ENCODE measurements around the gene ACSF2.

ACSF2 gene

DNA sequence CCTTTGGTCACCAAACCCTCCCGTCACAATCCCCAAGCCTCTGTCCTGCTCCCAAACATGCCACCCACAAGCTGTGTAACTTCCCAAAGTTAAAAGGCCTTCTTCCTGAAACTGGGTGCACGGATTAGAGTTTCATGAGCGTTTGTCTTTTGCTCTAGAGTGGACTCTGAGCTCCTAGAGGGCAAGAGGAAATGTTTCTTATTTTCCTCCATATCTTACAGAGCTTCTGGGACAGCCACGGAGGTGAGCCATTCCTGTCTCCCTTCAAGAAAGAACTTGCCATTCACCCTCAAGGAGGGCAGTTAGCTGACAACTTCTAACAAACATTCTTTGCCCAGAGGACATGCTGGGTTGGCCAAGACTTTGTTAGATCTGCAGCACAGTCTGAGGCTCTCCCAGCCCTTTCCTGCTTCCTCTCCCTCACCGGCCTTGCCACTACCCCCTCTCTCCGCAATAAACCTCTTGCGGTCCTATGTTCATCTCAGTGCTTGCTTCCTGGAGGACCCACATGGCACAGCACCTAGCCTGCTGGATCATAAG lies 79.6 kb downstream of the ACSF2 start:
- peak; percentile 12 to 49 for DNase-seq

DNA sequence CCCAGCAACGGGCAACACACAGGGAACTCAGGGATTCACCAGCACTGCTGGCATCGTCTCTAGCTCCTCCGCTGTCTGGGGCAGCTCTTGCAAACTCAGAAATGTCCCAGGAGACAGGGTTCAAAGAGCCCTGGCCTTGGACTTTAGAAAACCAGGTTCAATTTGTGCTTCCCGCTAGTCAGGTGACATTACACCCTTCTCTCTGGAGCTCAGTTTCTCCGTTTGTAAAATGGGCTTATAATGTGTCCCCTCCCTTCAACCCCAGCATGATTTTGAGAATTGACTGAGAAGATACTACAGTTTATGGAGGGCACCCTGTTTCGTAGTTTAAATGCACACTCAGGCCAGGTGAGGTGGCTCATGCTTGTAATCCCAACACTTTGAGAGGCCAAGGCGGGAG lies 80.3 kb downstream of the ACSF2 start:
- DNase-seq = no peak

DNA sequence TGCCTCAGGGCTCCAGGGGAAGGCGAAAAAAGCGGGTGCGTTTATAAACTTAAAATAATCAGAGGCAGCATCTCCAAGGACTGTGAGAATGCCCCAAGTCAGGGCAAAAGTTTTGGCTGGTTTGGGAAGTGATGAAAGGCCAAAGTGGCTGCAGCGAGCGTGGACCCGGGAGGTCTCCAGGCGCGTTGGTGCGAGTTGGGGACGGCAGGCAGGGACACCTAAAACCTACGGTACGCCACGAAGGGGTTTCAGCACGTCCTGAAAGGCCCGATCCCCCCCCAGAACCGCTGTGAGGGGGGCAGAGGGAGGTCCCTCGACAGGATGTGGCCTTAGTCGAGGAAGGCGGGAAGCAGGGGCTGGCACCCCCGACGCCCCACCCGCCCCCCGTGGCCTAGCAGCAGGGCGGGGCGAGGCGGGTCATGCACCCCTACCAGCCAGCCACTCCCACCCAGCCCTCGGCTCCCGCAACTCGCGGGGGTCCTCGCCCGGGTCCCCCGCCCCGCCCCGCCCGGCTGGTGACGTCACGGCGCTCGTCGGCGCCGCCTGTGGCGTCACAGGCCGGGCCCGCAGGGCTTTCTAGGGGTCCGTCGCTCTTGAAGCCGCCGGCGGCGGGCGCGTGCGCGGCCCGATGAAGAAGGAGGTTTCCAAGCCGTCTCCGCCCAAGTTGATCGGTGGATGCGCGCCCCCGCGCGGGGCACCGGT lies 82.0 kb downstream of the ACSF2 start, which contains the start of gene MYCBPAP:
MYCBPAP (plus strand) TSS at position 569 of the 702 bp plus-strand sequence. CDS start 236 bp downstream, outside the sequence.
- peak; percentile 64 to 69 for DNase-seq

DNA sequence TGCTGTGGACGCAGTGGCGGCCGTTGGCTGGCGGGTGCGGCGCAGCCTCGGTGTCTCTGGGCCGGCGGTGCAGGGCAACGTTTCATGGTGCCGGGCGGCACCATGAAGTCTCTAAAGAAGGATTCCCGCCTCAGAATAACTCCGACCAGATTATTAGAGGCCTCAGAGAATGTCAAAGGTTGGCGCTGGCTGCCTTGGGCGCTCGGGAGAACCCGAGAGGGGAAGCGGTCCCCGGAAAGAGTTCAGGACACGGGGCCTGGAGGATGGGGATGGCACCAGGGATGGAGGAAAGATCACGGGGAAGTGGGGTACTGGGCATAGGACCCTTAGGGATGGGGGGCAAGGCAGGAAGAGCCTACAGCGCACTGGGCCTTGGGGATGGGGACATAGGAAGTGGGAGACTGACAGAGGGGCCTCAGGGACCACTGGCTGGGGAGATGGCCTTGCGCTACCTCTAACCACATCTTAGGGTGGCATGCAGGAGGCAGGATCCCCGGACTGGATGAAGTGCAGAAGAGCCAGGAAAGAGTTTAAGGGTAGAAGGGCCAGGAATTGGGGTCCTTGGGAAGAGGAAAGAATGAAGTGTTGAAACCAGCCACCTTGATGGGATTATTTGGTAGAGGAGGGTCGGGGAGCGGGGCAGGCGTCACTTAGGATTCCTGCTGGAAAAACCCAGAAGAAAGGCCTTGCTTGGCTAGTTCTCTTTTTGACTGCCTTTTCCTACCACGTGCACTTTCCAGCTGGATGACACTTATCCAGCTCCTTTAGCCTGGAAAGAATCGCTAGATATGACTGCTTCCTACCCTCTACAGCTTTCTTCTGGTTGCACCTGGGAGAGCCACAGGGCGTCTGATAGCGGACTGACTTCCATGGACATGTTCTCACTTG lies 82.8 kb downstream of the ACSF2 start:
- DNase-seq = no peak

DNA sequence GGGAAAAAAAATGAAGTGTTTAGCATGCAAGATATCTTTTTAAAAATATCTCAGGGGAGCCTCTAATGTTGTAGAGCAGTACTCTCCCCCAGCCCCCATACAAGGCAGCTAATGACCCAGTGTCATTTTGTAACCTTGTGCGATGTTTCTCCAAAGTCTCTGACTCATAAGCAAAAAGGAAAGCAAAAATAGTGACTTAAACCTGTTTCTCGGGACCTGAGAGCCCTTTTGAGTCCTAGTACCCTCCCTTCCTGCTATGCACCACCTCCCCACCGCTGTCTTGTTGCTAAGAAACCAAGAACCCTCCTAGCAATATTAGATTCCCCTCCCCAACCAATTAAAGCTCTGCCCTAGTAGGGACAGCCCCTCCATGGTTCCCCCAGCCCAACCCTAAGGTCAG lies 85.0 kb downstream of the ACSF2 start:
- no peak for DNase-seq

DNA sequence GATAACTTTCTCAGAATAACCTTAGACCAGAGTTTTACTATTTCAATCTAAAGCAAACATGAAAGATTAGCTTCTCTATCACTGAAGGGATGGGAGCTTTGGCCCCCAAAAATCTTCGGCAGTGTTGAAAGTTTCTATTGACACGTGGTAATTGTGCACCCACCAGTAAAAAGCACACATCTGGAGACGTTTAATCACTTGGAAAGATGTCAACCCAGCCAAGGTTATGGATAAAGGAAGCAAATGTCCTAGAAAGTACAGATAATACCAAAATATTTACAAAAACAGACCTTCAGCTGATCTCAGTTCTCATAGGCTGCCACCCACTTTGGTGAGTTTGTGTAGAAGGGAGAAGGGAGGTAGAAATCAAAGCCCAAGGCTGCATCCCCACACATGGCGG lies 87.5 kb downstream of the ACSF2 start:
- DNase-seq = no peak

DNA sequence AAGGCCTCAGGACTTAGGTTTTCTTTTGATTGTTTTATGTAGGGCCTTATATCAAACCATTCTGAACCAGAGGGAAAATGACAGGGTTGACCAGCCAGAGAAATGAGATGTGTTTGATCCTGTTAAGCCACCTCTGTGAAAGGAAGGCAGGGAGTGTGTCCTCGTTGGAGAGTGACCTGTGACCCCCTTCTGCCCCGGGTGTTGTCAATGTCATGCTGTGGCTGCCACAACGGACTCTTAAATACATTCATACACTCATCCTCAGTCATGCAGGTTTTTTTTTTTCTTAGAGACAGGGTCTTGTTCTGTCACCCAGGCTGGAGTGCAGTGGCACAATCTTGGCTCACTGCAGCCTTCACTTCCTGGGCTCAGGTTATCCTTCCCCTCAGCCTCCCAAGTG lies 88.4 kb downstream of the ACSF2 start:
- no peak for DNase-seq

DNA sequence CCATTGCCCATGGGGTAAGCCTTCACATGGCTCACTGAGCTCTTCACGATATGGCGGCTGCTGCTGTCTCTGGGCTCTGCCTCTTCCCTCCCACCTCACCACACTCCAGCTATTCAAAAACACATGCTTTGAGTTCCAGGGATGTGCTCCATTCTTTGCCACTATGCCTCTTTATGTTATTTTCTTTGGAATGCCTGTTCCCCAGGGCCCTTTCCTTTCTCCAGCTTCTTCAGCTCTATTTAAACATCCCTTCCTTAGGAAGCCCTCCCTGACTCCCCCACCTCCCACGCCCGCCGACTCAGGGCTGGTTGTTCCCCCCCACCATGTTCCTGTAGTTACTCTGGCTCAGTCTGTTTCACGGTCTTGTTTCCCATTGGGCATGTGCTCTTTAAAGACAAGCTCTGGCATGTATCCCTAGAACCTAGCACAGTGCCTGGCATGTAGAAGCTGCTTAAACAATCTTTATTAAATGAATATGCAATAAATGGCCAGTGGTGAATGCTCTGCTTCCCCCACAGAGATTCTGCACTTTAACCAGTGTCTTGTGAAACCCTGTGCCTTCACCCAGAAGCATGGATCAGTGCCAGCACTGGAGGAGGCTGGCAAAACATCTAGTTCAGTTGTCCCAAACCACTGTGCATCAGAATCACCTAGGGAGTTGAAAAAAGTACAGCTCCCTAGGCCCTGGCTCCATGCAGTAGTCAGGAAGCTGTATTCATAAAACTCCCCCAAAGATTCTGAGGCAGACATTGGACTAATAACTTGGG lies 89.1 kb downstream of the ACSF2 start:
- peak; percentile 51 to 58 for DNase-seq

DNA sequence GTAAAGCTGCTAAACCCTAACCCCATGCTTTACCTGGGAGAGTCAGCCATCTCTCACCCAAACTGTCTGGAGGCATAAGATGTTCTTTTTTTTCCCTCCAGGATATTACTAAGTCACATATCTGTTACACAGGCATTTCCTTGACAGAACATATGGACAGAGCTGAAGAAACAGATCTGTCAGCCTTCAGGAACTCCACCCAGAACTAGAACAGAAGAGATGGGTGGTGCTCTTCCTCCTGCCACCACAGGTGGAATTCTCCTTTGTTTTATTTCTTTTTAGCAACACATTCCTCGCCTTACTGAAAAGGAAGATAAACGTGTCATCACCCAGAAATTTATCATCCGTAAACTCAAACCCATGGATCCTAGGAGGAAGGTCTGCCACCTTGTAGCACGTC lies 91.0 kb downstream of the ACSF2 start:
- no peak for DNase-seq

DNA sequence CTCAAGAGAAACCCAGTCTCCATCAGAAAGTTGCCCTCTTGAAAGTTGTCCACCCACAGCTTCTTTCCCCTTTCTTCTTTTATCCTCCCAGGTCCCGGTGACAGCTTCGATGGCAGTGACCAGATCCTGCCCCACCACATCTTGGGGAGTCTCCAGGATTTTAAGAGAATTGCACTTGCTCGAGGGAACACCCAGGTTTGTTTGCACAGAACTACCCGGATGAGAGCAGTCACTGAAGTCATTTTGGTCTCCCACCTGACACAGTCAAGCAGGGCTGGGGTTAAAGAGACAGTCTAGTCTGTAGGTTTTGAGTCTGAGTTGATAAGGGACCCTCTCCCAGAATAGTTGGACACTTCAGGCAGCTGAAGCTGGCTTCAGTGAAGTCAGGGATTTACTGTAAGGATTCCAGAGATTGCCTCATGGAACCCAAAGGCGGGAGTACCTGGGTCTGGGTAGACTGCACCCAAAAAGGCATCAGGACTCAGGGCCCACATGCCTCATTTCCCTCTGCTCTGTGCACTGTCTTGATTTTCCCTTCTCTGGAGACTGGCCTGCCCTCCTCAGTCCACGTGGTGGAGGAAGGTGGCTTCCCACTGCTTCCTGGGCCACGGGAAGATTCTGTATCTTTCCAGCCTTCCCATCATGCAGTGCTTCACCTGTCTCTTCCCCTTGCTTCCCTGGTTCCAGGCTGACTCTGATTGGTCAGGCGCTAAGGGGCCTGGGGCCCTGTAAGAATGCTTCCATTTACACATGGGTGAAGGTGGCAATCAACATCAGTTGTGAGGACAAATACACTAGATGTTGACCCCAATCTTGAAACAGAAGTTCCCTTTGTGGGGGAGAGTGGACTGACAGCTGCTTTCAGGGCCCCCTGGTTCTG lies 91.7 kb downstream of the ACSF2 start:
- DNase-seq = no peak

DNA sequence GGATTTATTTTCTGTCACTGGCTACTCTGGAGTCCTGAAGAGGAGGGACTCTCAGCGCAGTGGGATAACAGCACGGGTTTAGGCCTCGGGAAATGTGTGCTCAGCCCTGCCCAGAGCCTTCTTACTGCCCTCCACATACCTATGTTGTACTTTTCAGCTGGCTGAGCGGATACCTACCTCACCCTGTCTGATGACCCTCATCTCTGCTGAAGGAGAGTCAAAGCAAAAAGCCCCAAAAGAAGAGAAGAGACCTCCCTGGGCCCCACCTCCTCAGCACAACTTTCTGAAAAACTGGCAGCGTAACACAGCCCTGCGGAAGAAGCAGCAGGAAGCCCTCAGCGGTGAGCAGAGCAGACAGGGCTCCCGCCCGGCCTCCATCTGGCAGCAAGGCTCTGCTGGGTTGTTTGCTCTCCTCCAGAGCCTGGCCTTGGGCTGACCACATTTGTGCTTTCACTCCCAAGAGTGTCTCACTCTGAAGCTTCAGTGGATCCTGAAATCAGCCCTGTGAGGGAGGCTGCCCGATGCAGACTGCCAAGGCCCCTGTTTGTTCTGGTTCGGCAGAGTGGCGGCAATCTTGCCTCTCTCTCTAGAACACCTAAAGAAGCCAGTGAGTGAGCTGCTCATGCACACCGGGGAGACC lies 92.5 kb downstream of the ACSF2 start:
- DNase-seq = no peak

DNA sequence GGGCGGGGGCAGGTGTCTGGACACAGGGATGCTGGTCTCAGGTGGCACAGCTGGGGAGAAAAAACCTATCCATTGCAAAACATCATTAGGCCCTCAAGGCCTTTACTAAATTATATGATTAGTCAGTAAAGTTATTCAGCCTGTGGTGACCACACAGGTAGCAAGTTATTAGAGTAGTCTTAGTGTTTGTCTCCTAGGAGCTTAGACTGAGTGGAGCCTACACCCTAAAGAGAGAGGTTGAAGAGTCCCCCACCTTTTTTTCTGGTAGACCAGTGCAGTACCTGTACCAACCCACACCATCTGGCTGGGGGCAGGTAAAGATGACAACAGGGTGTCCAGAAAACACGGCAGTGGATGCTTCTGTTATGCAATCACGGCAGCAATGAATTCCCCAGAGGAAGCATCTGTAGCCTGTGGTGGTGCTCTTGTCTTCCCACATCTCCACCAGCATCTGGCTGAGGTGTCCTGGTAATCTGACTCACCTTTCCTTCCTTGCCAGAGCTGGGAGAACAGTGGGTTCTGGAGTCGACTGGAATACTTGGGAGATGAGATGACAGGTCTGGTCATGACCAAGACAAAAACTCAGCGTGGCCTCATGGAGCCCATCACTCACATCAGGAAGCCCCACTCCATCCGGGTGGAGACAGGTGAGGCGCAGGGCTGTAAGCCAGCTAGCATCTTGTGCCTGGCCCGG lies 93.3 kb downstream of the ACSF2 start:
- no peak for DNase-seq

DNA sequence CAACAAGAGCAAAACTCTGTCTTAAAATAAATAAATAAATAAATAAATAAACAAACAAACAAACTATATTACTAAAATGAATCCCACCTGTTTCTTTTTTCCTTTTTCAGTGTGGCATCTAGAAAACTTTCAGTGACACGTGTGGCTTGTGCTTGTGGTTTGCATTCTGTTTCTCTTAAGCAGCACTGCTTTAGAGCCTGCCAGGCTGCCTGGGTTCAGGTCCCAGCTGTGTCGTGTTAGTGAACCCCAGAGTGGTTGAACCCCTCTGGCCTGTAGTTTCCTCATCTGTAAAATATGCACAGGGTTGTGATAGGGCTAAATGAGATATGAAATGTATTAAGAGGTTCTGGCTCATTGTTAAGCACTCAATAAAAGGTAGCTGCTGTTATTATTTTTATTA lies 94.5 kb downstream of the ACSF2 start:
- no peak for DNase-seq

DNA sequence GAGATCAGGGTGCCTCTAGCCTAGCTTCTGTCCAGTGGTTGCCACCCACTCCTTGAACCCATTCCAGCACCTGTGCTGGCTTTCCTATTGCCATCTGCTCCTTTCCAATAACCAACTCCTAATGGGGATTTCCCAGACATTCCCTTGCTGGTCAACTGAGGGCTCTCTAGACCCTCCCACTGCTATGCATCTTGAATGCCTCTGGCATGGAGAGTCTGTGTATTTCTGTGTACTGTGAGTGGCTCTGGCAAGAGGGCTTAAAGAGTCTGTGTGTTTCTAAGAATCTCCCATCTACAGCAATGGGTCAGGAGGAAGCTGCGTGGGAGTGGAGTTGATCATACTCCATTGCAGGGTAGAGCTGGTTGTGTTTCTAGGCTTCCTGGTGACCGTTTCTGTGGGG lies 95.5 kb downstream of the ACSF2 start:
- DNase-seq = no peak

DNA sequence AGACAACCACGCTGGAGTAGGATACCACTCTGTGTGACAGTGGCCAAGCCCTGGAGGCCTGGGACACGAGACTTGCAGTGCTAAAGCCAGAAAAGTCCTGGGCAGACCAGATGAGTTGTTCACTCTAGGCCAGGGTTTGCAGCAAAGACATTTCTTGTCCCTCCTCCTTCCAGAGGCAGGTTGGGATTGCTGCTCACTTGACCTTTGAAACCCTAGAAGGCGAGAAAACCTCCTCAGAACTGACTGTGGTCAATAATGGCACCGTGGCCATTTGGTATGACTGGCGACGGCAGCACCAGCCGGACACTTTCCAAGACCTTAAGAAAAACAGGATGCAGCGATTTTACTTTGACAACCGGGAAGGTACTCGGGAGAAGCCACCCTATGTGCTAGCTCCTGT lies 96.7 kb downstream of the ACSF2 start:
- DNase-seq = no peak

DNA sequence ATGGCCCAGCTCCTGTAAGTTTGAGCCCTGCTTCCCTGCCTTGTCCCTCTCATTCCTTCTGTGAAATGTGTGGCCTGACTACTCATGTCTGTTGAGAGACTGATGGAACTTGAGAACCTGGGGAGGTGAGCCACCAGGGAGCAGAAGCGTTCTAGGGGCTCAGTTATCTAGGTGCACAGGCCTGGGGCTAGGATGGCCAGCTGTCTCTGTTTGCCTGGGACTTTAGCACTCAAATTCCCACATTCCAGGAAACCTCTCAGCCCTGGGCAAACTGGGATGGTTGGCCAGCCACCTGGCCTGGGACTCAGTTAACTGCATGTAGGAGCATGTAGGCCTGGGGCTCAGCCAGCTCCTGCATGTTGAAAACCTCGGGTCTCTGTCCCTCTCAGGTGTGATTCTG lies 97.2 kb downstream of the ACSF2 start:
- DNase-seq = no peak
